OCI-LY3 (cell line): ENCODE data around the gene UAP1.

Source experiments
- CTCF ChIP-seq: fragments of 200-600, 300-600 bp; sonication (generic); IDR thresholded peaks from 2 replicates; pipeline ENCODE4 v1.5.1; 2014; ENCODE audit warnings: antibody characterized with exemption, low read length, low read depth
- EZH2phosphoT487 ChIP-seq: fragments of 200-600 bp; shearing (Covaris generic); IDR thresholded peaks from 2 replicates; pipeline ENCODE4 v1.6.1; 2018; ENCODE audit warnings: antibody characterized with exemption, mixed run types, low read depth

DNA sequence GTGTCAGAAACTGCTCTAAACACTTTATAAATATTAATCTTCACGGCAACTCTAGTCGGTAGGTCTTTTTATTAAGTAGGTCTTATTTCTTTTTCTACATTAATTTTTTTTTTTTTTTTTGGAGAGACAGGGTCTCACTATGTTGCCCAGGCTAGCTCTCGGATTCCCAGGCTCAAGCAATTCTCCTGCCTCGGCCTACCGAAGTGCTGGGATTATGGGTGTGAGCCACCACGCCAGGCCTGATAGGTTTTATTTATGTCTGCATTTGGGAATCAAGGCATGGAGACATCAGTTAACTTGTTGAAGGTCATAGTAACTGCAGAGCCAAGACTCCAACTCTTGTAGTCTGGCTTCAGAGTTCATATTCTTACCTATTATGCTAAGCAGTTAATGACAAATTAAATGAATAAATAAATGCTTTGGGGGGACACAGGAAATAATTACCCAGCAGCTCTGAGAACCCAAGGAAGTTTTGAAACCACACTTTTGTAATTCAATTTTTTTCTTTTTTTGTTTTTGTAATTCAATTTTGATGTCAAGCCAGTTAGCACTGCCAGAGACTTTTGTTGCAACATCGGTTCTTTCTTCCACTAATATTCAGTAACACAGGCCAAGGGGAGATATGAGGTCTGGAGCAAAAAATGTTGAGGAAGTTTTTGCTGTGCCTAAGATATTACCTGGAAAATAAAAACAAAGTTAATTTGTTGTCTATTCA, 9.4 kb upstream of the UAP1 start:
- TF ChIP-seq CTCF (no peak), EZH2phosphoT487 (no peak)
